NCI-H1092 treated with DMSO at 0.1 percent for 48 hours (cell line): Measurements from ENCODE around the gene MTOR.
A peak's percentile ranks its signal among the peaks of the same experiment; 100 is the strongest.

Source experiments
- DNase-seq: peaks from one replicate; lab custom pipeline; 2025; lab: John Stamatoyannopoulos, UW

Gene MTOR

DNA sequence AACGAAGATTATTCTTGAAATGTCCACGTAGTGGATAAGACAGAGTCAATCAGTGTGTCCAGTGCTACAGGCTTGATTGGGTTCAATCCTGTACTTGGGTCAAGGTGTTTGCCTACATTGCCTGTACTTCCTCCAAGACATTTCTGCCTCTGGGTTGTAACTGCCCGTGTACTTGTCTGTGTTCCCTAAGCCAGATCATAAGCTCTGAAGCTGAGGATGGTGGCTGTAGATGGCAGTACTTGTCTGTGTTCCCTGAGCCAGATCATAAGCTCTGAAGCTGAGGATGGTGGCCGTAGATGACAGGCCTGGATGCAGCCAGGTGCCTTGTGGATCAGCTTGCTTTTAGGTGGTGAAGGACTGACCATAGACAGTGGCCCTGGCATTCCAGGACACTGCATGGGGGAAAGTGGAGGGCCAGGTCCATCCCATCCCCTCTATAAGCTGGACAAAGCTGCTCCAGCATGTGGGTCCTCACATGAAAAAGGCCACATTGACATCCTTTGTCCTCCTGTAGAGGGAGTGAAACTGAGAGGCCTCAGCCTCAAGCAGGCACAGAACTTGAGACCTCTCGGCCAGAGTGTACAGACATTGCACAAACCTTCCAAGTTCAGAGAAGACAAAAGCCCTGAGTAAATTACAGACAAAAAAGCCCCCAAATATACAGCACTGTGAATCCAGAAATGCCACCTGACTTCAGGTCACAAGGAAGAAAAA is 200.5 kb downstream of the MTOR start:
- no peak for DNase-seq

DNA sequence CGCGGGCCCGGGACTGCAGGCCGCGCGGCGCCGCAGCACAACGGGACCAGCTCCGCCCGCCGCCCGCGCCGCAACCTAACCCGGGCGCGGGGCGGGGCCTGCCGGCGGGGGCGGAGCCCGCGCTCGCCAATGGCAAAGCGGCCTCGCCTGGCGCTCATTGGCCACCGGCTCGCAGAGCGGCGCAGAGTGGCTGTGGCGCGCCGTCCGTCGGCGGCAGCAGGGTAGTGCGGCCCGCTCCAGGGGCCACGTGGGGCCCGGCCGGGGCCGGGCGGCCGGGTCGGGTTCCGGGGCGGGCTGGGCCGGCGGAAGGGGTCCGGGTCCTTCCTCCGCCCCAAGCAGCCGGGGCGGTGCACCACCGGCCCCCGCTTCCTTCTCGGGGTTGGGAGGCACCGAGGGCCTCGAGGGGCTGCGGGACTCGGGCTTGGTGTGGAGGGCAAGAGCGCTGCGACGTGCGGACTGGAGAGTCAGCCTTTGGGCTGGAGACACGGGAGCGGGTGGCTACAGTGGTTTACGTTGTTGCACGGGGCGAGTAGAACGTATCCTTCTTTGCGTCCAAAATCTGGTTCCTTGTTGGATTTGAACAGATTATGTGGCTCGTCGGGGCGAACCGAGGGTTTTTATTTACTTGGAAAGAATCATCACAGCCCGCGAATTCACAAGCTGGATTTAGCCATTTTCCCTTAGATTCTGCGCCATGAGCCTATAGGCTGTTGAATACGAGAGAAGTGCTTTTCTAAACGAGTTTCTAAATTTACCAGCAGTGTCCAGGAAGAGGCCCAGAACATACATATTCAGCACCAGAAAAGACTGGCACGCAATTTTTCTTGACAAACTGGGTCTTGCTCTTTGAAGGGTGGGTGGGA is 202.2 kb downstream of the MTOR start, which contains the start of gene SRM:
SRM (minus strand) TSS at position 51 of the 863 bp plus-strand sequence. CDS start 75 bp downstream, outside the sequence.
- DNase-seq: peak; percentile 93

DNA sequence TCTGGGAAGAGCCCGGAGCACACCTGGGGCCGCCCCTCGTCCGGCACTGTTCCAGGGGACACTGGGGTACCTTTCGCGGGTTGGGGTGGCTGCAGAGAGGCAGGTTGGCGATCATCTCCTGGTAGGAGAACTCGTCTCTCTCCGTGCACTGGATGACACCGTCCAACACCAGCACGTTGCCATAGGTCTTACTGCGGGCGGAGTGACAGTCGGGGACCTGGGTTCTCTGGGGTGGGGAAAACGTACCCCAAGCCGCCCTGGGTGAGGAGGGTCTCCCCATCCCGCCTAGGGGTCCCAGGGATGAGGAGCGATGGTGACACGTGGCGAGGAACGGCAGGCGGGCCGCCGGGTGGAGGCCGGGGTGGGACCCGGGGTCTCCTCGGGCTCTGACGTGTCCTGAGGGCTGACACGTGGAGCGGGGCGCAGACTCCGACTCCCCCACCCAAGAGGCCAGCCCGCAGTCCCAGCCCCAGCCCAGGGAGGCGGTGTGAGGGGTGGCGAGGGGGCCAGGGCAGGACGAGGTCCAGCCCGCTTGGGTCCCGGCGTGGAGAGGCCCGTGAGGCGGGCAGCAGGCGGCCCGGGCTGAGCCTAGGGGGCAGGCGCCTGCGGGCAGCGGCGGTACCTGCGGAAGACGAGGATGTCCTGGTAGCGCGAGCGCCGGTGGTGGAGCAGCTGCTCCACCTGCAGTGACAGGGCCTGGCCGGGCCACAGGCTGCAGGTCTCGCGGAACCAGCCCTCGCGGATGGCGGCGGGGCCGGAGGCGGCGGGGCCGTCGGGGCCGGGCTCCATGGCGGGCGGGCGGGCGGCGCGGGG is 203.0 kb downstream of the MTOR start:
- no peak for DNase-seq

DNA sequence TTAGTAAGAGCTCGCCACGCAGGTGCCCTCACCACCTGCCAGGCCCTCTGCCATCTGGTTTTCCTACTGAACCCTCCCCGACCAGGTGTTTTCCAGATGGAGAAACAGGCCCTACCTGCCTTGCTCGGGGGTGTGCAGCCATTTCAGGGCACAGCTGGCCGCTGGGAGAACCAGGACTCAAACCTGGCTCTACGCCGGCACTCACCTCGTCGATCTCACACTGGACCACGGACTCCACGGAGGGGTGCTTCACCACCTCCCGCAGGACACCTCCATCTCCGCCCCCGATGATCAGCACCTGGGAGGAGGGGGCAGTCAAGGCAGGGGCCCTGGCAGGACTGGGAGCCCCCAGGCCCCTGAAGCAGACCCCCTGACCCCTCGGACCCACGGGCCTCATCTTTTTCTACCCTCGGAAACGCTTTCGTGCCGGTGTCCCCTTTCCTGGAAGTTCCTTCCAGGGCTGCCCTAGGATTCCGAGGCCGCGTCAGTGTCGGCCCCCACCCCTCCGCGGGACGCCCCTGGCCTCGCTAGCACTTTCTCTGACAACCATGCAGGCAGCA is 203.7 kb downstream of the MTOR start:
- DNase-seq: peak; percentile 37

DNA sequence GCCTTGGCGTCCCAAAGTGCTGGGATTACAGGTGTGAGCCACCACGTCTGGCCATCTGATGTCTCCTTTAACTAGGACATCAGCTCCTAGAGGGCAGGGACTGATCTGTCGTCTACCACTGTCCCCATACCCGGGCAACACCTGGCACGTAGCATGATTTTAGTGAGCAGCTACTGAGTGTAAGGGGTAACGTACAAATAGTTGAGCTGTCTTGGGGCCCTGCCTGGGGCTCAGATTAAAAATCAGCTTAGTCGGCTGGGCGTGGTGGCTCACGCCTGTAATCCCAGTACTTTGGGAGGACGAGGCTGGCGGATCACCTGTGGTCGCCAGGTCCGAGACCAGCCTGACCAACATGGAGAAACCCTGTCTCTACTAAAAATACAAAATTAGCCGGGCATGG is 204.3 kb downstream of the MTOR start:
- no peak for DNase-seq

DNA sequence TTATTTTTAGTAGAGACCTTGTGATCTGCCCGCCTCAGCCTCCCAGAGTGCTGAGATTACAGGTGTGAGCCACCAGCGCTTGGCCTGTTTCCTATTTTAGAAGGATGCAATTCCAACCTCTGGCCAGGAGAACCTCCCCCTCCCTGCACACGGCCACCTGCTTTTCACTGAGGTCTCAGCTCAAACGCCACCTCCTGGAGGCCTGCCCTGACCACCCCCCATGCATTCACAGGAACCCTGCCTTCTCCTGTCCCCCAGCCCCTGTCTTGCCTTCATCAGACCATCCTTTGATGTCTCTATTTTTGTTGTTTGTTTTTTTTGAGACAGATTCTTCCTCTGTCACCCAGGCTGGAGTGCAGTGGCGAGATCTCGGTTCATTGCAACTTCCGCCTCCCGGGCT is 204.9 kb downstream of the MTOR start:
- no peak for DNase-seq
